ENCODE data around the gene CTRB1.
A peak's percentile ranks its signal among the peaks of the same experiment; 100 is the strongest.
"Not testable (repeated sequence)": the region's sequence is repeated elsewhere in the genome, so short reads cannot be mapped to it uniquely, and the experiment has no call there.

Gene CTRB1

GRCh38 chr16:75238132-75238852 is 19.5 kb downstream of the CTRB1 start:
- peak overlapping the region in 14 of 21 experiments; percentile 10 to 86 (median 66) for H3K27ac ChIP-seq
- H3K4me3 ChIP-seq, result no peak overlapping the region

GRCh38 chr16:75238853-75239541 is 20.2 kb downstream of the CTRB1 start:
- Histone ChIP-seq H3K27ac (peak overlapping the region in 14 of 21 experiments; percentile 10 to 86 (median 66)), H3K4me3 (no peak overlapping the region)

- Histone ChIP-seq H3K27ac (peak overlapping the region in 11 of 21 experiments; percentile 10 to 86 (median 67)), H3K4me3 (no peak overlapping the region)
Observed at GRCh38 chr16:75239542-75240122, 20.8 kb downstream of the CTRB1 start.

DNA sequence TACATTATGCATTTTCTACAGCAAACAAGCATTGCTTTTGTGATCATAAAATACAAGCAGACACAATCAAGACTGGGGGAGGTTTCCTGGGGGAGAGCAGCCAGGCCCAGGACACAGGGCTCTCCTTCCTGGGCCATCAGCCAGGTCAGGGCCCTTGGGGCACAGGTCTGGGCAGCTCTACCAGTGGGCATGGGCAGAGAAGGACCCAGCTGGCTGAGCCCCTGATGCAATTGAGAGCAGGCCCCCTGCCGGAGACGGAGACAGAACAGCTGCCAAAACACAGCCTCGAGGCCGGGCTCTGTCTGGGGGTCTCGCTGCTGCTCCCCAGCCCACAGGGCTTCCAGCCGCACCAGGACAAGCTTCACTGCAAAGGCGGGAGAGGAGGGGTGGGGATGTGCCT is 21.8 kb downstream of the CTRB1 start:
- not testable (repeated sequence) for H3K4me3 ChIP-seq, H3K27ac ChIP-seq

- Histone ChIP-seq H3K4me3 (no peak overlapping the region), H3K27ac (peak overlapping the region in 1 of 21 experiments; percentile 61)
Observed at GRCh38 chr16:75241412-75241811, 22.6 kb downstream of the CTRB1 start.

GRCh38 chr16:75241955-75242354 is 23.2 kb downstream of the CTRB1 start:
- no peak overlapping the region for H3K27ac ChIP-seq
- no peak overlapping the region for H3K4me3 ChIP-seq

DNA sequence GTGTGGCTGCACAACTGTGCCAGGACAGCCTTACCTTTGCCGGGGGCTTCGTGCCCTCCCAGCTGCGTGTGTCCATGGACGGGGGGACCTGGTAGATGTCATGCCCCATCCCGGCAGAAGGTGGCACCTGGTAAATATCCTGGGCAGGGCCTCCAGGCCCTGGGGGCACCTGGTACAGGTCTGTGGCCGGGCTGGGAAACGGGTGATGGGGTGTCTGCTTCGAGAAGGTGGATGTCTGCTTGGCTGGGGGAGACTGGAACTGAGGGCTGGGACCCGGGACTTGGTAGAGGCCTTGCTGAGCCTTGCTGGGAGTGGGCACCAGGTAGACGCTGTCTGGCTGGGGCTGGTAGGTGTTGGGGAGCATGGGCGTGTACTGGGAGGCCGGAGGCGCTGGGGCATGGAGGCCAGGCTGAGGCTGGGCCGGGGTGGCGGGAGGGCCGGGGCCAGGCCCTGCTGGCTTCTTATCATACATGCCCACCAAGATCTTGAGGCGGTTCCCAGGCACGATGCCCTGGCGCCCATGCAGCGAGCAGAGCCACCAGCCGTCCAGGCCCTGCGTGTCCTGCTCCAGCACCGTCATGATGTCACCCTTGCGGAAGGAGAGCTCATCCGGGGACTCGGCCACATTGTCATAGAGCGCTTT is 23.8 kb downstream of the CTRB1 start:
- H3K4me3 ChIP-seq, H3K27ac ChIP-seq: not testable (repeated sequence)

GRCh38 chr16:75243667-75244224 is 25.0 kb downstream of the CTRB1 start:
- Histone ChIP-seq H3K27ac (peak overlapping the region in 12 of 21 experiments; percentile 32 to 96 (median 82)), H3K4me3 (no peak overlapping the region)

GRCh38 chr16:75244225-75244809 is 25.5 kb downstream of the CTRB1 start:
- H3K4me3 ChIP-seq, result no peak overlapping the region
- peak overlapping the region in 20 of 21 experiments; percentile 31 to 96 (median 78) for H3K27ac ChIP-seq

- Histone ChIP-seq H3K27ac (peak overlapping the region in 20 of 21 experiments; percentile 31 to 96 (median 78)), H3K4me3 (no peak overlapping the region)
Observed at GRCh38 chr16:75244844-75245758, 26.3 kb downstream of the CTRB1 start.

- H3K27ac ChIP-seq, result peak overlapping the region in 14 of 21 experiments; percentile 18 to 96 (median 80)
- H3K4me3 ChIP-seq, result no peak overlapping the region
Observed at GRCh38 chr16:75246504-75247205, 27.9 kb downstream of the CTRB1 start.

GRCh38 chr16:75247249-75247648 is 28.5 kb downstream of the CTRB1 start:
- Histone ChIP-seq H3K4me3 (no peak overlapping the region), H3K27ac (peak overlapping the region in 12 of 21 experiments; percentile 1 to 96 (median 80))

GRCh38 chr16:75248142-75248535 is 29.4 kb downstream of the CTRB1 start:
- Histone ChIP-seq H3K4me3 (no peak overlapping the region), H3K27ac (peak overlapping the region in 13 of 21 experiments; percentile 1 to 96 (median 81))

- Histone ChIP-seq H3K4me3 (no peak overlapping the region), H3K27ac (peak overlapping the region in 12 of 21 experiments; percentile 8 to 96 (median 80))
Observed at GRCh38 chr16:75248536-75249380, 30.0 kb downstream of the CTRB1 start.

DNA sequence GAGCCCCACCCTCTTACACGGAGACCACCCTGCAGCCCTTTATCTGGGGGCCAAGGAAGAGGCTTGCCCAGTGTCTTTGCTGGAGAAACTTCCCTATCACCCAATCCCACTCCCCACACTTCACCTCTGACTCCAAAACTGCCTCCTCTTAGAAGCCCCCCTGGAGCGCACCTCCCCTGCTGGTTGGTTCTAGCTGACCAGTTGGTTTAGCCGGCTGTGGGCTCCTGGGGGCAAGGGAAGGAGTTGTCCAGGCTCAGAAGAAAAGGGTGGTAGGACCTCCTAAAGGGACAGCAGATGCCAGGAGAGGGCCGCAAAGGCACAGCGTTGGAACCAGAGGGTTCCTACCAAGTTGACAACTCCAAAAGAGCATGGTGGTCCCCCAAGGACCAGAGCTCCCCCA is 30.7 kb downstream of the CTRB1 start:
- H3K4me3 ChIP-seq, result peak overlapping the region in 1 of 7 experiments; percentile 61
- peak overlapping the region in 12 of 21 experiments; percentile 8 to 96 (median 90) for H3K27ac ChIP-seq

- Histone ChIP-seq H3K27ac (peak overlapping the region in 20 of 21 experiments; percentile 65 to 96 (median 89)), H3K4me3 (peak overlapping the region; percentile 59 to 79 (median 72))
Observed at GRCh38 chr16:75250089-75250808, 31.5 kb downstream of the CTRB1 start.

Measured in skin epidermis (tissue), 12 donors.